Middle frontal gyrus (tissue), 1 donor: ENCODE results near the gene NCKAP5.
"Not testable (repeated sequence)": the region's sequence is repeated elsewhere in the genome, so short reads cannot be mapped to it uniquely, and the experiment has no call there.

ENCODE experiments used
- DNase-seq: peaks from one replicate; pipeline ENCODE4 v3.0.0-alpha.2; 2015; ENCODE audit warnings: low spot score; ENCODE audit errors: extremely low spot score

Gene NCKAP5

DNA sequence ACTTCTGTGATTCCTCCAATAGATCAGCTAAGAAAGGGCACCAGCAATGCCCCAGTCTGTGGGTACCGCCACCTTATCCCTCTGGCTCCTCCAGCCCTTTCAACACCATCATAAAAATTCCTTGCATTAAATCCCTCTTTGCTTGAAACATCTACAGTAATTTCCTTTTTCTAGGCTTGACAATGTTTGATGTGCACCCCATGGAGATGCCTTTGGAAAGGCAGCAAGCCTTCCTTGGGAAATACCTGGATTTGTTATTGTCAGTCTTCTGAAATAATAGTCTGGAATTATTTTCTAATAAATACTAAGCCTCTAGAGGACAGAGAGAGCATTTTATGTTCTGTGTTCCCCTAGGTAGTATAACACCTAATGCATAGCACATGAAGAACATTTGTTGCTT, 46.1 kb downstream of the NCKAP5 start:
- DNase-seq, result no peak

DNA sequence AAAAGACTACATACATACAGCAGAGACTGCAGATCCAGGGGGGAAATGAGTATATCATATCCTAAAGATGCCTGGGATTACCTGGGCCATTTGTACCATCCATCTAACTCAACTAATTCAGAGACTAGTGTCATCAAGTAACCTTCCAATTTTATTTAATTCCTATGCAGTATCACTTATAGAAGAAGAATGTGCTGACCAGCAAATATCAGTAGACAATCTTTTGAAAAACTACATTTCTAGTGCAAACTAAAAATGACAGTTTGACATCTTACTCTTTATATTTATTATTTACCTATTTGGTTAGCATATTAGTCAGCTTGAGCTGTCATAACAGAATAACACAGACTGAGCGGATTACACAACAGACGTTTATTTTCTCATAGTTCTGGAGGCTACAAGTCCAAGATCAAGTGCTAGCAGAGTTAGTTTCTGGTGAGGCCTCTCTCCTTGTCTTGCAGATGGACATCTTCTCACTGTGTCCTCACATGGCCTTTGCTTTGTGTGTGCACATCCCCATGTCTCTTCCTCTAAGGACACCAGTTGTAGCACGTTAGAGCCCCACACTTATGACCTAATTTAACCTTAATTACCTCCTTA, 47.0 kb downstream of the NCKAP5 start:
- DNase-seq, result no peak

DNA sequence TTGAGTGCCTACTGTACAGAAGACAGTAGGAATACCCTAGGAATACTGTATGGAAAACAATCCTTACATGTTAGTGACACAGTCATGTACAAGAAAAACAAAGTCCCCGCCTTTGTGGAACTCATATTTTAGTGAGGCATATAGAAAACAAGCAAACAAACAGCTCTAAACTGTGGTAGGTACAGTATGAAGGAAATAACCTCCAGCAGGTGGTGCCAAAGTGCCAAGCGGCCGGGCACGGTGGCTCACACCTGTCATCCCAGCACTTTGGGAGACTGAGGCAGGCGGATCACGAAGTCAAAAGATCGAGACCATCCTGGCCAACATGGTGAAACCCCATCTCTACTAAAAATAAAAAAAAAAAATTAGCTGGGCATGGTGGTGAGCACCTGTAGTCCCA, 48.6 kb downstream of the NCKAP5 start:
- DNase-seq, result not testable (repeated sequence)

- DNase-seq, result no peak
Measured at GRCh38 chr2:133518700-133519344, 49.4 kb downstream of the NCKAP5 start.

DNA sequence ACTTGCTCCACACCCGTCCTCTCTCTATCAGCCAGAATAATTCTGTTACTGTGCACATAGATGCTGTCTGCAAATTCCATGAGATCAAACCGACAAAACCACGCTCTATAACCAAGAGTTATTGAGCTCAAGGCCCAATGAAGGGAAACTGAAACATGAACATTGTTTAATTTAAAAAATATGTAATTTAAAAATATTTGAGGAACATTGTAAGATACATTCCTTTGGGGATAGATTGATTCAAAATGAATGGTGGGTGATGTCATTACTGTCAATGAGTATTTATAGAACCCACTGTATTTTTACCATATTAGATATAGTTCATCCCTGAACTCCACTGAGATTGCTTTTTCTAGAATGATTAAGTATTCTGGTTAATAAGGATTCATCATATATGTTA, 50.4 kb downstream of the NCKAP5 start:
- DNase-seq, result no peak

GRCh38 chr2:133516405-133517026, 51.7 kb downstream of the NCKAP5 start:
- DNase-seq, result no peak

- no peak for DNase-seq
Measured at GRCh38 chr2:133515271-133515670, 53.0 kb downstream of the NCKAP5 start.

- no peak for DNase-seq
Measured at GRCh38 chr2:133513893-133514292, 54.4 kb downstream of the NCKAP5 start.

- no peak for DNase-seq
Measured at GRCh38 chr2:133512121-133512520, 56.1 kb downstream of the NCKAP5 start.

GRCh38 chr2:133511679-133512078, 56.6 kb downstream of the NCKAP5 start:
- no peak for DNase-seq

DNA sequence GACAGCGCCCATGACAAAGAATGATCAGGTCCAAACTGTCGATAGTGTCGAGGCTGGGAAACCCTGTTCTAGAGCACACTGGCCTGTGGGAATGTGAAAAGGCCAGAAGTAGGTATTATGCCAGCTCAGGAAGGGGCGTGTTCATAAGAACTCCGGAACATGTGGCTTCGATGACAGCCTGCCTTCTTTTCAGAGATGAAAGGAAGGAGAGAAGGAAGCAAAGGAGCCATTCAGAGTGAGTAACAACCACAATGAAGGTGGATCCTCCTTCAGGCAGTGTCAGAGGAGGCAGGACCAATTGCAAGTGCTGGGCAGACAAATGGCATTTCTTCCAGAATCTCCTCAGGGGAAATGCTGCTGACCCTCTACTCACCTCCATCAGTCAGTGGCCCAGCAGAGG, 58.5 kb downstream of the NCKAP5 start:
- no peak for DNase-seq

DNA sequence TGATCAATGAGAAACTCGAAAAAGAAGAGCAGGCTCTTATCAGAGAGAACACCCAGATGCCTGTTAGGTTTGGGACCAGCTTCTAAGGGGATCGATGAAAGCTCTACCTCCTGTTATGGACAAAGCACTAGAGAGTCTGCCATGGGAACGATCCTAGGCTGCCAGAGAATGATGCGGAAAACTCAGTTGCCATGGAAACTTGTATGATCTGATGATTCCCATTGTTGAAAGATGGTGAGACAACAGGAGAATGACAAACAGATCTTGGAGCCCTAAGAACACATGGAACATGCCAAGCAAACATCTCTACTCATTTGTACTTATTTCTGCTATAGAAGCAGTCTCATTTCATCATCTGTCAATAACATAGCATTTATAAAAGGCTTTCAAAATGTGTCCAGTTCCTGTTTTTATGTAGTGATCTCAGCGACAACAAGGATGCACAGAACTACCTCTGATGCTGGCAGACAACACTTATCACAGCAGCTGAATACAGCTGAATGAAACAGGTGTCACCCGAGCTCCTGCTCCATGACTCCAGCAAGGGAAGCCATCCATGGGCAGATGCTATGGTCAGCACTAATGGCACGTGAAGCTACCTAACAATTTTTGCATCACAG, 59.6 kb downstream of the NCKAP5 start:
- no peak for DNase-seq

DNA sequence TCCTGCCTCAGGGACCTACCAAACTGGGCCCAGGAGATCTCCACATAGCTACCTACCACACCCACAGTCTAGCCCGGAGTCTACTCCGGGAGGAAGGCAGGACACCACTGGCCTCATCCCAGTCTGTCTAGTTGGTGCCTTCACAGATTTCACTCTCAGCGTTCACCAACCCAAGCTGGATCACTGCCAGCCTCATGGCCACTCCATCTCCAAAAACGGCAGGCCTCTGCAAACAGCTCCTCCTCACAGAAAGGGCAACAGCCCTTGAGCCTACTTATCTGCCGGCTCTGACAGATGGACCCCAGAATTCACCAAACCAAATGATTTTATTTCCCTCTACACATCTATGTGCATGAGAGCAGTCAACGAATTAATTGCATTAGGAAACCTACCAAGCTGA, 61.3 kb downstream of the NCKAP5 start:
- no peak for DNase-seq

DNA sequence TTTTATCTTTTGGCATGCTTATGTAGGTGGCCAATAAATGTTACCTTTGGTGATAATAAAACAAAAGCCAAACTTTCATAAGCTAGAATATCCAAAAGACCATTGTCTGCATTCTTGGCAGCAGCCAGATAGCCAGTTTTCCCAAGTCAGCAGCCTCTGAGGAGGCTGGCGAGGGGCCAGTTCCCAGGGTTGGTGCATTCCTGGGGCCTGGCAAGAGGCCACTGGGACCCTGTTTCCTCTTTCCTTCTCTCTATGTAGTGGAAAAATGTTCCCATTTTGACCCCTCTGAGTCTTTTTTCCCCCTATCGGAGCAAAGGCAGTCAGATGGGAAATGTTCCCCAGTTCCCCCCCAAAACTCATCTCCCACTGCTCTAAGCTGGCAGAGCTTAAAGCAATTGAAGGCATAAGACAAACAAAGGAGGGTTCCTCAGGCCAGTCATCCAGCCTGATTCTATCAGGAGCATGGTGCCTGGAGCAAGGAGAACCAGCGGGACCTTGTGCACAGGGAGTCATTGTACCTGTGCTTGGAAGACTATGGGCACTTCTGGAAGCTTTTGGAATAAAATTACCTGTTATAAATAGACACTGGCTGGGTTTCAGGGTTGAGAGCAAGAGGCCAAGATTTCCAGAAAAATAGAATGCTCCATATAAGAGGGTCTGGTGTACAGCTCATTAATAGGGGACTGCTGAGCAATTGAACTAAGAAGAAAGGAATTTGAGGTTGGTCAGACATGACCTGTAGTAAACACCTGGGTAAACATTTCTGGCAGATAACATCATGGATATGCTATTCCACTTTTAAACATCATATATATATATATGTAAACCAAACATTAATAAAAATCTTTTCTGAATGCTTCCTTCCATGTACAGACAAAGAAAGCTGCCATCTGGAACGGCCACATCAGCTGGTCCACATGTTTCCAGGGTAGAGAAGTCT, 63.4 kb downstream of the NCKAP5 start:
- no peak for DNase-seq

- no peak for DNase-seq
Measured at GRCh38 chr2:133503927-133504326, 64.3 kb downstream of the NCKAP5 start.

- no peak for DNase-seq
Measured at GRCh38 chr2:133503323-133503722, 64.9 kb downstream of the NCKAP5 start.

GRCh38 chr2:133502678-133503077, 65.6 kb downstream of the NCKAP5 start:
- DNase-seq, result no peak

- DNase-seq, result no peak
Measured at GRCh38 chr2:133500917-133501316, 67.3 kb downstream of the NCKAP5 start.

DNA sequence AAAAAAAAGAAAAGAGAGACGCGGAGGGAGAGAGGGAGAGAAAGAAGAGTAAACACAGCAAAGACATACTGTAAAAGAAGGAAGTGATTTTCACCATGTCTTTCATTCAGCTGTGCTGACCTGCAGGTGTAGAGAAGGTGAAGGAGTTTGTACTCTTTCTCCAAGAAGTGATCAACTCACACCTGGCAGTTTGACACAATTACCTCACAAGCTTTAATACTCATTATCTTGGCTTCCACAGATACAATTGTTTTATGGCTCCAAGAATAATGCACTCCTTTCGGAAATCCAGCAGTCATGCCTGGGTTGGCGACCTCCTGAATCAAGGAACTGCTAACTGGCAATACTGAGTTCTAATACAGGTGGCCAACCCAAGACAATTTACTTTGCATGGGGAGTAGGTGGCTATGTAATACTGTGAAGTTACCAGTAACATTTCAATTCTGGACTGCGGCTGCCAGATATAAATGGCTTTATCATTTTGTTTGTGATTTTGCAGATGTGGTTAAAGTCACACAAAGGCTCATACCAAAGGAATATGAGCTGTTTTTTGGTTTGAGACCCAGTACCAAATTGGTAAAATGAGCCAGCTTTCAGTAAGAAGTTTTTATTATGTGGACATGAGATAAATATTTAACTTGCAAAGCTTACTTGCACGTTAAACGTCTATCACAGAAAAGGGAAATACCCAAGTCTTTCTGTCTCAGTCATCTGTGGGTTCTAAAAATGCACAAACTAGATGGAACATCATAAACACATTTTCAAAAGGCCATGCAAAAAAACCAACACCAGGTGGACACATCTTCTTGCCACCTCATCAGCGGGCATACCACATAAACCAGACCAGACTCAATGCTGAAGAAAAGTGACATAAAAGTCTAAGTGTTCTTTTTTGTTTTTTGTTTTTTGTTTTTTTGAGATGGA, 69.3 kb downstream of the NCKAP5 start:
- no peak for DNase-seq

DNA sequence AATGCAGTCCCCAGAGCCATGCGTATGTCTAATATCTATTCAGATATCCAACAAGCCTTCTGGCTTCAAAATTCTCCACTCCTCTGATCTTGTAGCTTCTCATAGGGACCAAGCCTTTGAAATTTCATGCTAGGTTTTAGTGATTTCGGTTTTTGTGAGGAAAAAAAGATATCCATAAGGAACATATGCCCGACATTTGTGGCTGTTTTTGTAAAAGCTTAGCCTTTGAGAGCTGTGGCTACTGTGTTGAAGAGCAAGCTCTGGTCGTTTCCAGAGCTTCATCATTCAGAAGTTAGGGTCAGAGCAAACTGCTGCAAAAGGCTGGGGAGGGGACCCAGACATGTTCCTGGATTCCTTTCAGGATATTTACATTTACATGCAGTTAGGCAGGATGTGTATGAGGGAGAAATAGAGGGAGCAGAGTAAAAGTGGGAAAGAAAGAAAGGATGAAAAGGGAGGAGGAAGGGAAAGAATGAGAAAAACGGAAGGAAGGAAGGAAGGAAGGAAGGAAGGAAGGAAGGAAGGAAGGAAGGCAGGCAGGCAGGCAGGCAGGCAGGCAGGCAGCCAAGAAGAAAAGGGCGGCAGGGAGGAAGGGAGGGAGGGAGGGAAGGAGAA, 70.2 kb downstream of the NCKAP5 start:
- DNase-seq, result no peak
